ENCODE data around the gene LTO1. TPM values are rescaled to one million over a fixed set of nuclear protein-coding genes. Genes with fewer than 3 reads are reported as not detected.
A peak's percentile ranks its signal among the peaks of the same experiment; 100 is the strongest.

Gene LTO1
- total and polyA plus RNA-seq, 4 donors, result 12.4 to 27.5 (median 19.4) TPM

- Histone ChIP-seq H3K27me3 (ENCODE audit: control insufficient read depth in 3 of 3, insufficient read depth in 3 of 3, low read length in 2 of 3) (no peaks in the 10 kb centered on the region), H3K4me3 (peak overlapping the region; percentile 82), H3K9ac (ENCODE audit: insufficient read depth in 1 of 2, low read length in 2 of 2) (peak overlapping the region; percentile 71 to 77), H3K36me3 (ENCODE audit: control insufficient read depth in 4 of 4, insufficient read depth in 4 of 4, low read length in 4 of 4) (peaks cover 0 to 13% (median 6%) of the 10 kb centered on the region in 4 donors), H3K9me3 (ENCODE audit: control insufficient read depth in 4 of 4, insufficient read depth in 3 of 4, low read length in 3 of 4) (no peaks in the 10 kb centered on the region), H3K4me1 (ENCODE audit: control insufficient read depth in 5 of 5, insufficient read depth in 5 of 5, low read length in 5 of 5) (peaks cover 4 to 18% (median 6%) of the 10 kb centered on the region in 5 donors), H3K27ac (ENCODE audit: low read depth in 1 of 2, low read length in 1 of 2) (peak overlapping the region; percentile 74 to 94)
- TF ChIP-seq CTCF (IDR thresholded peaks at IDR 0.05; ENCODE audit: control extremely low read depth, extremely low read depth), result no peak
- no peak for DNase-seq
- 17 to 25% methylated on average over 18 of the region's 18 CpGs for whole genome bisulfite sequencing, 2 donors
- ATAC-seq (ENCODE audit: insufficient read depth, low FRiP score), result peak; percentile 6
Measured at GRCh38 chr11:69674267-69674885, 777 bp downstream of the LTO1 start.

- H3K4me3 ChIP-seq, result no peak overlapping the region
- peaks cover 4 to 18% (median 6%) of the 10 kb centered on the region in 5 donors for H3K4me1 ChIP-seq (ENCODE audit: control insufficient read depth in 5 of 5, insufficient read depth in 5 of 5, low read length in 5 of 5)
- DNase-seq (no peak), ATAC-seq (ENCODE audit: insufficient read depth, low FRiP score) (no peak)
- TF ChIP-seq CTCF (IDR thresholded peaks at IDR 0.05; ENCODE audit: control extremely low read depth, extremely low read depth), result no peak
- no peaks in the 10 kb centered on the region for H3K27me3 ChIP-seq (ENCODE audit: control insufficient read depth in 3 of 3, insufficient read depth in 3 of 3, low read length in 2 of 3)
- H3K36me3 ChIP-seq (ENCODE audit: control insufficient read depth in 4 of 4, insufficient read depth in 4 of 4, low read length in 4 of 4), result peaks cover 0 to 20% (median 10%) of the 10 kb centered on the region in 4 donors
- 87% methylated on average over 10 of the region's 10 CpGs for WGBS, 2 donors
- no peak overlapping the region for H3K9ac ChIP-seq (ENCODE audit: insufficient read depth in 1 of 2, low read length in 2 of 2)
- H3K9me3 ChIP-seq (ENCODE audit: control insufficient read depth in 4 of 4, insufficient read depth in 3 of 4, low read length in 3 of 4), result no peaks in the 10 kb centered on the region
- H3K27ac ChIP-seq (ENCODE audit: low read depth in 1 of 2, low read length in 1 of 2), result no peak overlapping the region
Measured at GRCh38 chr11:69671734-69672465, 3.3 kb downstream of the LTO1 start.

GRCh38 chr11:69670158-69670845 lies 4.9 kb downstream of the LTO1 start:
- peak; percentile 91 to 94 (median 91) for DNase-seq
- H3K27me3 ChIP-seq (ENCODE audit: control insufficient read depth in 3 of 3, insufficient read depth in 3 of 3, low read length in 2 of 3), result no peaks in the 10 kb centered on the region
- H3K9ac ChIP-seq (ENCODE audit: insufficient read depth in 1 of 2, low read length in 2 of 2), result no peak overlapping the region
- H3K27ac ChIP-seq (ENCODE audit: low read depth in 1 of 2, low read length in 1 of 2), result no peak overlapping the region
- no peak overlapping the region for H3K4me3 ChIP-seq
- peak; percentile 93 for TF ChIP-seq CTCF (IDR thresholded peaks at IDR 0.05; ENCODE audit: control extremely low read depth, extremely low read depth)
- H3K9me3 ChIP-seq (ENCODE audit: control insufficient read depth in 4 of 4, insufficient read depth in 3 of 4, low read length in 3 of 4), result no peaks in the 10 kb centered on the region
- no peak for ATAC-seq (ENCODE audit: insufficient read depth, low FRiP score)
- H3K36me3 ChIP-seq (ENCODE audit: control insufficient read depth in 4 of 4, insufficient read depth in 4 of 4, low read length in 4 of 4), result peaks cover 0 to 29% (median 11%) of the 10 kb centered on the region in 4 donors
- WGBS, 2 donors, result 39 to 51% methylated on average over 18 of the region's 18 CpGs
- H3K4me1 ChIP-seq (ENCODE audit: control insufficient read depth in 5 of 5, insufficient read depth in 5 of 5, low read length in 5 of 5), result peaks cover 4 to 18% (median 6%) of the 10 kb centered on the region in 5 donors
